SK-N-MC (cell line): Measurements from ENCODE around the gene ZNF593.

Source experiments
- DNase-seq: peaks from one replicate; pipeline ENCODE4 v3.0.0-alpha.2; 2011; ENCODE audit warnings: low read depth, low spot score
- H3K27ac ChIP-seq: fragments of 200-600 bp; sonication (generic); 2 replicates; pipeline ENCODE4 v1.5.1; 2016; ENCODE audit warnings: mixed run types
- H3K36me3 ChIP-seq: fragments of 200-600 bp; sonication (generic); 2 replicates; pipeline ENCODE4 v1.6.1; 2017; ENCODE audit warnings: antibody characterized with exemption, low read length, mixed read lengths; ENCODE audit not compliant: insufficient read depth
- H3K4me3 ChIP-seq: fragments of 200-600 bp; sonication (generic); 2 replicates; pipeline ENCODE4 v1.5.1; 2016
- H3K9ac ChIP-seq: fragments of 200-600 bp; sonication (generic); 2 replicates; pipeline ENCODE4 v1.8.0; 2017; ENCODE audit warnings: mixed run types, mixed read lengths; ENCODE audit not compliant: insufficient read length
- H3K9me3 ChIP-seq: fragments of 200-600 bp; sonication (generic); 2 replicates; pipeline ENCODE4 v1.6.1; 2017; ENCODE audit warnings: low read depth, mild to moderate bottlenecking, antibody characterized with exemption, low read length, moderate library complexity, mixed read lengths
- EZH2 ChIP-seq: fragments of 200-600 bp; sonication (generic); IDR thresholded peaks from one replicate; pipeline ENCODE4 v1.6.1; 2017; ENCODE audit warnings: antibody characterized with exemption
- FOXP2 ChIP-seq: optimal IDR thresholded peaks from 2 replicates; pipeline ENCODE3; 2011; ENCODE audit warnings: mild to moderate bottlenecking, moderate library complexity; ENCODE audit not compliant: insufficient read depth; ENCODE audit errors: extremely low read length, control extremely low read depth
- POLR2AphosphoS5 ChIP-seq: IDR thresholded peaks from 2 replicates; pipeline ENCODE4 v1.6.1; 2012; ENCODE audit warnings: mild to moderate bottlenecking, low read depth, low read length, borderline replicate concordance

The ZNF593 gene

DNA sequence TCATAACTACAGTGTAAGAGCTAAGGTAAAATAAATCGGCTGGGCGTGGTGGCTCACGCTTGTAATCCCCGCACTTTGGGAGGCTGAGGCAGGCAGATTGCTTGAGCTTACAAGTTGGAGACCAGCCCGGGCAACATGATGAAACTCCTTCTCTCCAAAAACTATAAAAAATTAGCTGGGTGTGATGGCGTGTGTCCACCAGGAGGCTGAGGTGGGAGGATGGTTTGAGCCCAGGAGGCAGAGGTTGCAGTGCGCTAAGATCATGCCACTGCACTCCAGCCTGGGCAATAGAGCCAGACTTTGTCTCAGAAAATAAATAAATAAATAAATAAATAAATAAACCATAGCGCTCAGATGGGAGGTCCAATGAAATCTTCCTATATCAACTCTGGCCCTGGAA is 27.5 kb upstream of the ZNF593 start:
- DNase-seq, result no peak
- H3K4me3 ChIP-seq, result no peak overlapping the region
- no peaks in the 10 kb centered on the region for H3K9me3 ChIP-seq
- H3K36me3 ChIP-seq, result no peaks in the 10 kb centered on the region
- TF ChIP-seq EZH2, result no peak
- no peak for TF ChIP-seq FOXP2
- no peak for TF ChIP-seq POLR2AphosphoS5
- H3K9ac ChIP-seq, result no peak overlapping the region
- H3K27ac ChIP-seq, result no peak overlapping the region

DNA sequence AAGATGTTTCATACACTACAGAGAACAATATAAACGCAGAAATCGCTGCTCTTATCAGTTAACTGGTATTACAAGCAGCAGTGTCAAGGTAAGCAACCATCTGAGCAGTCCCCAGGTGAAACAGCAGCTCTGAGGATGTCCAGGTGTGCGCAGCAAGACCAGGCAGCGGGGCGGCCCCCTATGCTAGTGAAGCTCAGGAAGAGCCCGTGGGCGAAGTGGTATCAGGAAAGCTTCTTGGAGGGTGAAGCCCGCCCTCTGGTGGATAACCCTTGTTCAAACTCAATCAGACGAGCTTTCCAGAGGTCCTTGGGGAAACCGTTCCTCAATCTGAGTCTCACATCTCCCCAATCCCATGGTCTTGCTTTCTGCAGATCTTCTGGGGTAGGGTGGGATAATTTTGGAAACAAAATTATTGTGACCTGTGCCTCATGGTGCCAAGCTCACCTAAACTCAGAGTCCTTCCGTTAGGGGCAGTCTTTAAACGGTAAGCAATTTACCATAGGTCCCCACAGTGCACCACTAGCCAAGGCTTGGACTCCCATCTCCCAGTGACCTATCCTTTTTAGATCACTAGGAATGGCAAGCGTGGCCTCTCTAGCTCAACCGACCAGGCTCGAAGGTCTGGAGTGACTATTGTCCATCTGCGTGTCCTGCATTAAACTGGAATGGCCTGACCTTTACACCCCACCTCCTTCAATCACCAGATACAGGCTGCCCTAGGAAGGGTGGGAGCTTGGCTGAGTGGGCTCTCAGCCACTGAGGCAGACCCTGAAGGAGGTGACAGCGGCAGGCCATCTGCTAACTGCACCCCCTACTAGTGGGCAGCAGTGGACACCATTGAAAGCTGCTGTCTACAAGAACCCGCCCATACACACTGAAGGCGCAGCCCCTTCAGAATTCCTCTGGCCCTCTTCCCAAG is 24.4 kb upstream of the ZNF593 start:
- Histone ChIP-seq H3K4me3 (no peak overlapping the region), H3K36me3 (no peaks in the 10 kb centered on the region), H3K9me3 (no peaks in the 10 kb centered on the region), H3K27ac (no peak overlapping the region), H3K9ac (no peak overlapping the region)
- TF ChIP-seq POLR2AphosphoS5, result no peak
- TF ChIP-seq EZH2, result no peak
- TF ChIP-seq FOXP2, result no peak
- DNase-seq, result peak; percentile 35

DNA sequence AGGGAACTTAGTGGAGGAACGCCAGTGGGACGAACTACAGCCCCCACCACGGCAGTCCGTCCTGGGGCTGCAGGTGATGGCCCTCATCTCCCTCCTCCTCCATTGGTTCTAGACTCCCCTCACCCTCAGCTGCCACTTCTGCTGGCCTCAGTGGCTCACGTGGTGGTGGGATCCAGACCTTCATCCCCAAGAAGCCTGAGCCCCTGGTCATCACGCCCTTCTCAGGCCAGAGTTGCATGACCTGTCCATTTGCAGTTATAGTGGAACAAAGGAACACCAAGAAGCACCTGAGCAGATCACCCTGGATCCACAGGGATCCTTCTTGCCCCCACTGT is 23.8 kb upstream of the ZNF593 start:
- TF ChIP-seq FOXP2 (no peak), POLR2AphosphoS5 (no peak), EZH2 (no peak)
- Histone ChIP-seq H3K36me3 (no peaks in the 10 kb centered on the region), H3K9ac (no peak overlapping the region), H3K9me3 (no peaks in the 10 kb centered on the region), H3K4me3 (no peak overlapping the region), H3K27ac (no peak overlapping the region)
- DNase-seq, result no peak

DNA sequence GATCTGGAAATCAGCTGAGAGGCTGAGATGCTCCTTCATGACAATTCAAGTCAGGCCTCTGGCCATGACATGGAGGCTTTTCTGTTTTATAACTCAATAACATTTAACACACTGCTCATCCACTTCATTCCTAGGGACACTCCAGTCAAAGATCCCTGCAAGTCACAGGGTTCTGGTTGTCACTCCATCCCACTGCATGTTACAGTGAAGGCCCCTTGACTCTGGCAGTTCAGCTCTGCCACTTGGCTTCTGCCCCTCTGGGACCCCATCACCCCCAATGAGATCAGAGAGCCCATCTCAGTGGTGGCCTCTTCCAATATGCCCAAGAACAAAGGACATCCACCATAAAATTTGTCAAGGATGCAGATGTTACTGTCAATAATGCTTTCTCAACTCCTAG is 20.8 kb upstream of the ZNF593 start:
- Histone ChIP-seq H3K36me3 (no peaks in the 10 kb centered on the region), H3K9me3 (no peaks in the 10 kb centered on the region), H3K9ac (no peak overlapping the region), H3K27ac (no peak overlapping the region), H3K4me3 (no peak overlapping the region)
- TF ChIP-seq EZH2 (no peak), POLR2AphosphoS5 (no peak), FOXP2 (no peak)
- DNase-seq, result no peak

DNA sequence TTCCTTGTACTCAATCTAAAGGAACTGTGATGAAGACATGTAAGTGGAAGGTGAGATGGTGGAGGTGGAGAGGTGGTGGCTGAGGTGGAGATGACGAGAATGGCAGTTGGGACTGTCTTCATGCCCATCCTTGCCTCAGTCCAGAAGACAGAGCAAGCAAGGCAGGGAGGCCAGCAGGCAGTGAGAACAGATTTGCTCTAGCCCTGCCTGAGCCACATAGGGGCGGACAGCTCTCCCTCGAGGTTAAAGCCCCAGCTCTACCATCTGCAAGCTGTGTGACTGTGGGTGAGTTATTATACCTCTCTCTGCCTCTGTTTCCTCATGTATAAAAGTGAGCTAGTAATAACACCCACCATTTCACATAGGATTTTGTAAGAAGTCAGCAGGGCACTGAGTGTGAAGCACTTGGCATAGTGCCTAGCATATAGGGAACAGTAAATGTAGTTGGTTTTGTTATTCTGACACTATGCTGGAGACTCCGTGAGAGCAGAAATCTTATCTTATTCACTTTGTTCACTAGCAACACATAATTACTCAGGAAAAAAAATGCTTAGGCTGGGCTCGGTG is 15.7 kb upstream of the ZNF593 start:
- H3K27ac ChIP-seq, result no peak overlapping the region

DNA sequence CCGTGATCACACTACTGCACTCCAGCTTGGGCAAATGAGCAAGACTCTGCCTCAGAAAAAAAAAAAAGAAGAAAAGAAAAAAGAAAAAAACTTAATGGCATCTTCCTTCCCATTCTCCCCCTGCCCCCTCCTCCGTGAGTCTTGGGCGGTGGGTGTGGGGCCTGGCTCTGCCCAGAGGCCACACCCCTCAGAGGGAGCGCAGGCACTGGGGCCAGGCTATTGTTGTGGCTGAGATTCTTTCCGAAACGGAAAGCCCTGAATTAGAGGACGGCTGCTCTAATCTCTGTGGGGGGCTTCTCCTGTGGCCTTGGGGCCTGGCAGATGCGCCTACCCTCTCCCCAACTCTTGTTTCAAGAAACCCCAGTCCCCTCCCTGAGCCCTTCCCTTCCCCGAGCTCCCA is 15.0 kb upstream of the ZNF593 start:
- H3K27ac ChIP-seq, result no peak overlapping the region
- no peak overlapping the region for H3K9ac ChIP-seq
- DNase-seq, result no peak
- no peaks in the 10 kb centered on the region for H3K9me3 ChIP-seq
- TF ChIP-seq EZH2, result no peak
- TF ChIP-seq FOXP2, result no peak
- TF ChIP-seq POLR2AphosphoS5, result no peak
- no peaks in the 10 kb centered on the region for H3K36me3 ChIP-seq
- H3K4me3 ChIP-seq, result no peak overlapping the region

More for the DNA sequence above, 15.7 kb upstream of the ZNF593 start:
- no peak for TF ChIP-seq EZH2
- TF ChIP-seq FOXP2, result no peak
- no peak for TF ChIP-seq POLR2AphosphoS5
- Histone ChIP-seq H3K9me3 (no peaks in the 10 kb centered on the region), H3K4me3 (no peak overlapping the region), H3K36me3 (no peaks in the 10 kb centered on the region), H3K9ac (no peak overlapping the region)
- DNase-seq, result no peak

DNA sequence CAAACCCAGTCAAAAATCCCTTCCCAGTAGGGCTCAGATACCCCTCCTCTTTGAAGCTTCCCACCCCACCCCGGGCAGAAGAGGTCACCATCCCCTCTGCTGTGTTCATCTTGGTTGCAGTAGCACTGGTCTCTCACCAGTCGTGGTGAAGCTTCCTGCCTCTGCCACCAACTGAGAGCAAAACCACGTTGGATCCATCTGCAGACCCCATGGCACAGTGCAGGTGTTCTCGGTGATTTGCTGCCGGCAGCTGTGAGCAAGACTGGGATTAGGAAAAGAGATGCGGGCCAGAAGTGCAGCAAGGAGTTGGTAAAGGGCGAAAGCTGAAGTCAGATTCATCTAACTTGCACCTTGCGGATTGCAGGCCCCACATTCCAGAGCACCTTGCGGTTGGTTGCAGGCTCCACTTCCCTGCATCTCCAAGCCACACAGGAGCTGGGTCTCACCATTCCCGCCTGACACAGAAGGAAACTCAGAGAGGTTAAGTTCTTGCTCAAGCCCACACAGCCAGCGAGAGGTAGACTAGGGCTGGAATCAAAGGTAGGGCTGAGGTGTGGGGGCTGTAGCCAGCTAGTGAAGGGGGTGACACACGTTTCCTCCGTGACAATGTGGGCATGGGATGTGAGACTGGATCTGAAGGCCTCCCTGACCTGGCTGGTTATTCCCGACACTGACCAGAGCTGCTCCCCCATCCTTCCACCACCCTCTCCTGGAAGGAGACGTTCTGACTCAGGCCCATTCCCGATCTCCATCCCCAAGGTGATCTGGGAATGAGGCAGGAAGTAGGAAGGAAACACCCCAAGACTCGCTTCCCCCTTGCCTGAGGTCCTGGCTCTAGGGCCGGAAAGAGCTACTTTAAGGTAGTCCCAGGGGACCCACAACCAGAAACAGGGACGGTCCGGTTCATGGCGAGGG is 14.1 kb upstream of the ZNF593 start:
- Histone ChIP-seq H3K27ac (no peak overlapping the region), H3K36me3 (no peaks in the 10 kb centered on the region), H3K9me3 (no peaks in the 10 kb centered on the region), H3K4me3 (no peak overlapping the region), H3K9ac (no peak overlapping the region)
- TF ChIP-seq FOXP2, result no peak
- TF ChIP-seq EZH2, result no peak
- TF ChIP-seq POLR2AphosphoS5, result no peak
- no peak for DNase-seq
